Smooth muscle cell (in vitro differentiated cells): ENCODE data around the gene ZNFX1. TPM values are rescaled to one million over a fixed set of nuclear protein-coding genes. Genes with fewer than 3 reads are reported as not detected.
"Not testable (repeated sequence)": the region's sequence is repeated elsewhere in the genome, so short reads cannot be mapped to it uniquely, and the experiment has no call there.

ENCODE experiments used
- DNase-seq: peaks from one replicate; lab custom pipeline; 2025; ENCODE audit not compliant: unreplicated experiment; lab: John Stamatoyannopoulos, UW
- H2AFZ ChIP-seq: fragments of 200-600 bp; sonication (generic); 2 replicates; pipeline ENCODE4 v1.6.0; 2016; ENCODE audit warnings: antibody characterized with exemption, low read depth, mild to moderate bottlenecking
- H3F3A ChIP-seq: fragments of 200-600 bp; sonication (generic); 2 replicates; pipeline ENCODE4 v1.6.0; 2017; ENCODE audit warnings: antibody characterized with exemption, low read depth
- H3K27ac ChIP-seq: fragments of 200-600 bp; sonication (generic); 2 replicates; pipeline ENCODE4 v1.5.1; 2016; ENCODE audit warnings: low read depth, mild to moderate bottlenecking
- H3K27me3 ChIP-seq: fragments of 200-600 bp; sonication (generic); 2 replicates; pipeline ENCODE4 v1.6.1; 2016; ENCODE audit warnings: low read depth, mild to moderate bottlenecking
- H3K36me3 ChIP-seq: fragments of 200-600 bp; sonication (generic); 2 replicates; pipeline ENCODE4 v1.5.1; 2016; ENCODE audit warnings: low read depth
- H3K4me1 ChIP-seq: fragments of 200-600 bp; sonication (generic); 2 replicates; pipeline ENCODE4 v1.5.1; 2016; ENCODE audit warnings: low read depth
- H3K4me2 ChIP-seq: fragments of 200-600 bp; sonication (generic); 2 replicates; pipeline ENCODE4 v1.6.0; 2016; ENCODE audit warnings: mild to moderate bottlenecking
- H3K4me3 ChIP-seq: fragments of 200-600 bp; sonication (generic); 2 replicates; pipeline ENCODE4 v1.5.1; 2016; ENCODE audit warnings: mild to moderate bottlenecking
- H3K79me2 ChIP-seq: fragments of 200-600 bp; sonication (generic); 2 replicates; pipeline ENCODE4 v1.6.0; 2016; ENCODE audit warnings: low read depth, mild to moderate bottlenecking
- H3K9ac ChIP-seq: fragments of 200-600 bp; sonication (generic); 2 replicates; pipeline ENCODE4 v1.6.0; 2016; ENCODE audit warnings: low read depth
- H3K9me3 ChIP-seq: fragments of 200-600 bp; sonication (generic); replicated peaks from 2 replicates; pipeline ENCODE4 v1.5.1; 2016; ENCODE audit warnings: low read depth
- H4K20me1 ChIP-seq: fragments of 200-600 bp; sonication (generic); 2 replicates; pipeline ENCODE4 v1.6.0; 2016; ENCODE audit warnings: low read depth
- CTCF ChIP-seq: fragments of 200-600 bp; sonication (generic); IDR thresholded peaks from 2 replicates; pipeline ENCODE4 v1.5.1; 2017; ENCODE audit warnings: borderline replicate concordance, mild to moderate bottlenecking, antibody characterized with exemption; ENCODE audit not compliant: insufficient read depth, poor library complexity, severe bottlenecking
- WGBS: methylation state at CpG from one replicate; pipeline ENCODE4 v1.1.7; 2016; ENCODE audit warnings: low lambda C conversion rate; 5-methylcytosine and 5-hydroxymethylcytosine counted together
- polyA plus RNA-seq: library from polyadenylated mRNA; unstranded; fragments of >200 nt; fragmentation: Nextera tagmentation; extraction: Ambion mirVana; gene quantifications from 2 replicates; pipeline ENCODE4 v1.2.1, GENCODE V29; 2016
- total RNA-seq: library from RNA; depleted of rRNA; stranded (reverse); fragments of >200 nt; gene quantifications from 2 replicates; pipeline ENCODE4 v1.2.3, GENCODE V29; 2014

ZNFX1 gene
- total and polyA plus RNA-seq, 2 experiments from 2014 or later, result 15.9 to 16.4 TPM

DNA sequence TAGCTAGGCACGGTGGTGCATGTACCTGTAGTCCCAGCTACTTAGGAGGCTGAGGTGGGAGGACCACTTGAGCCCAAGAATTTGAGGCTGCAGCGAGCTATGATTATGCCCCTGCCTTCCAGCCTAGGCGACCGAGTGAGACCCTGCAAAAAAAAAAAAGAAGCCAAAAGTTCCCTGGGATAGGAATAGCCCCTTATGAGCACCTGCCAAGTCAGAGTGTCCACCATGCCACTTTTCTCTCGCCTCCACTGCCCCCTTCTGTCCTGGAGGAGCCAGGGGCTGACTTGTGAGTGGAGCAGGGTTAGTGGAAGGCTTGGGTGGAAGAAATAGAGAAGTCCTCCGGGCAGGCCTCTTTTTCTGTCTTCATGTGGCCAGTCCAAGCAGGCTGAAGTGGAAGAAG is 70.8 kb downstream of the ZNFX1 start:
- H3K36me3 ChIP-seq, result no peaks in the 10 kb centered on the region
- H3K4me1 ChIP-seq, result no peaks in the 10 kb centered on the region
- no peaks in the 10 kb centered on the region for H3K79me2 ChIP-seq
- H3K27ac ChIP-seq, result no peak overlapping the region
- no peak overlapping the region for H3K4me3 ChIP-seq
- H3K9ac ChIP-seq, result no peak overlapping the region
- no peaks in the 10 kb centered on the region for H3K27me3 ChIP-seq
- no peaks in the 10 kb centered on the region for H4K20me1 ChIP-seq
- 89% methylated on average over 6 of the region's 6 CpGs for WGBS
- no peak for TF ChIP-seq CTCF
- H3F3A ChIP-seq, result no peaks in the 10 kb centered on the region
- H3K4me2 ChIP-seq, result no peak overlapping the region
- DNase-seq, result no peak
- no peaks in the 10 kb centered on the region for H3K9me3 ChIP-seq
- no peak overlapping the region for H2AFZ ChIP-seq

DNA sequence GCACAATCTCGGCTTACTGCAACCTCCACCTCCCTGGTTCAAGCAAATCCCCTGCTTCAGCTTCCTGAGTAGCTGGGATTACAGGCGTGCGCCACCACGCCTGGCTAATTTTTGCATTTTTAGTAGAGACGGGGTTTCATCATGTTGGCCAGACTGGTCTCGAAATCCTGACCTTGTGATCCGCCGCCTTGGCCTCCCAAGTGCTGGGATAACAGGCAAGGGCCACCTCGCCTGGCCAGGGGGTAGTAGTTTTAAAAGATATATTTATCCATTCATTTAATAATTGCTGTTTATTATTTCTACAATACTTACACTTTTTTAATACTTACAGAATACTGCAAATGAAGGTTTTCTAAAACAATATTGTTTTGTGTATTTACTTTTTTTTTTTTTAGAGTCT is 74.1 kb downstream of the ZNFX1 start:
- 84% methylated on average over 9 of the region's 9 CpGs for WGBS
- no peak overlapping the region for H3K9ac ChIP-seq
- H3K4me3 ChIP-seq, result no peak overlapping the region
- no peak overlapping the region for H3K27ac ChIP-seq
- H3K79me2 ChIP-seq, result no peaks in the 10 kb centered on the region
- no peaks in the 10 kb centered on the region for H3F3A ChIP-seq
- H2AFZ ChIP-seq, result no peak overlapping the region
- no peaks in the 10 kb centered on the region for H3K9me3 ChIP-seq
- TF ChIP-seq CTCF, result no peak
- no peaks in the 10 kb centered on the region for H4K20me1 ChIP-seq
- DNase-seq, result no peak
- no peaks in the 10 kb centered on the region for H3K27me3 ChIP-seq
- H3K36me3 ChIP-seq, result no peaks in the 10 kb centered on the region
- no peaks in the 10 kb centered on the region for H3K4me1 ChIP-seq
- H3K4me2 ChIP-seq, result no peak overlapping the region

DNA sequence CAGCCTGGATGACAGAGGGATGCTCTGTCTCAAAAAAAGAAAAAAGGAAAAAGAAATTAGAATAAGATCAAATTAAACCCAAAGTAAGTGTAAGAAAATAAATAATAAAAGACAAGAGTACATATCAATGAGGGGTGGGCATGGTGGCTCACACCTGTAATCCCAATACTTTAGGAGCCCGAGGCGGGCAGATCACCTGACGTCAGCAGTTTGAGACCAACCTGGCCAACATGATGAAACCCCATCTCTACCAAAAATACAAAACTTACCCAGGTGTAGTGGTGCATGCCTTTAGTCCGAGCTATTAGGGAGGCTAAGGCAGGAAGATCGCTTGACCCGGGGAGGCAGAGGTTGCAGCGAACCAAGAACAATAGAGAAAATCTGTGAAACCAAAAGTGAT is 74.8 kb downstream of the ZNFX1 start:
- H3K4me3 ChIP-seq, result no peak overlapping the region
- no peak overlapping the region for H3K9ac ChIP-seq
- H3F3A ChIP-seq, result no peaks in the 10 kb centered on the region
- no peak overlapping the region for H2AFZ ChIP-seq
- H3K36me3 ChIP-seq, result no peaks in the 10 kb centered on the region
- H3K79me2 ChIP-seq, result no peaks in the 10 kb centered on the region
- no peak overlapping the region for H3K27ac ChIP-seq
- no peaks in the 10 kb centered on the region for H3K27me3 ChIP-seq
- no peak overlapping the region for H3K4me2 ChIP-seq
- H3K9me3 ChIP-seq, result no peaks in the 10 kb centered on the region
- no peak for TF ChIP-seq CTCF
- WGBS, result 93% methylated on average over 7 of the region's 7 CpGs
- no peaks in the 10 kb centered on the region for H4K20me1 ChIP-seq
- H3K4me1 ChIP-seq, result no peaks in the 10 kb centered on the region
- DNase-seq, result no peak

DNA sequence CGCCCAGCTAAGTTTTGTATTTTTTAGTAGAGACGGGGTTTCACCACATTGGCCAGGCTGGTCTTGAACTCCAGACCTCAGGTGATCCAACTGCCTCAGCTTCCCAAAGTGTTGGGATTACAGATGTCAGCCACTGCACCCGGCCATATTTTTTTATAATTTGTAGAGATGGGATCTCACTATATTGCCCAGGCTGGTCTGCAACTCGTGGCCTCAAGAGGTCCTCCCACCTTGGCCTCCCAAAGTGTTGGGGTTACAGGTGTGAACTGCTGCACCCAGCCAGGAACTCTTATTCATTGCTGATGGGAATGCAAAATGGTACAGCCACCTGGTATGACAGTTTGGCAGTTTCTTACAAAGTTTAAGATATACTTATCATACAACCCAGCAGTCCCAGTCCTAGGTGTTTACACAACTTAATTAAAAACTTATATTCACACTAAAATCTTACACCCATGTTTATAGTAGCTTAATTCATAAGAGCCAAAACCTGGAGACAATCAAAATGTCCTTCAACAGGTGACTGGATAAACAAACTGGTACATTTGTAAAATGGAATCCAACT is 78.0 kb downstream of the ZNFX1 start:
- no peaks in the 10 kb centered on the region for H3K27me3 ChIP-seq
- H3F3A ChIP-seq, result no peaks in the 10 kb centered on the region
- H3K27ac ChIP-seq, result no peak overlapping the region
- H3K9ac ChIP-seq, result no peak overlapping the region
- no peaks in the 10 kb centered on the region for H3K79me2 ChIP-seq
- H3K36me3 ChIP-seq, result no peaks in the 10 kb centered on the region
- H2AFZ ChIP-seq, result no peak overlapping the region
- H3K4me1 ChIP-seq, result no peaks in the 10 kb centered on the region
- H4K20me1 ChIP-seq, result no peaks in the 10 kb centered on the region
- TF ChIP-seq CTCF, result no peak
- no peak overlapping the region for H3K4me2 ChIP-seq
- DNase-seq, result no peak
- no peak overlapping the region for H3K4me3 ChIP-seq
- no peaks in the 10 kb centered on the region for H3K9me3 ChIP-seq
- 92% methylated on average over 4 of the region's 4 CpGs for WGBS

- H3K4me2 ChIP-seq, H2AFZ ChIP-seq, H3K4me3 ChIP-seq, H3K79me2 ChIP-seq, H3K4me1 ChIP-seq, H3K36me3 ChIP-seq, H3K27me3 ChIP-seq, H3K27ac ChIP-seq, H3K9ac ChIP-seq, H3K9me3 ChIP-seq, H4K20me1 ChIP-seq, DNase-seq, H3F3A ChIP-seq: not testable (repeated sequence)
- WGBS, result 81% methylated on average over 11 of the region's 11 CpGs
Observed at GRCh38 chr20:49192944-49193518, 84.8 kb downstream of the ZNFX1 start.
